Measurements from ENCODE around the gene ERBB4. TPM values are rescaled to one million over a fixed set of nuclear protein-coding genes. Genes with fewer than 3 reads are reported as not detected.

Gene ERBB4
- total RNA-seq, 1 experiment from 2014 or later, result not detected

DNA sequence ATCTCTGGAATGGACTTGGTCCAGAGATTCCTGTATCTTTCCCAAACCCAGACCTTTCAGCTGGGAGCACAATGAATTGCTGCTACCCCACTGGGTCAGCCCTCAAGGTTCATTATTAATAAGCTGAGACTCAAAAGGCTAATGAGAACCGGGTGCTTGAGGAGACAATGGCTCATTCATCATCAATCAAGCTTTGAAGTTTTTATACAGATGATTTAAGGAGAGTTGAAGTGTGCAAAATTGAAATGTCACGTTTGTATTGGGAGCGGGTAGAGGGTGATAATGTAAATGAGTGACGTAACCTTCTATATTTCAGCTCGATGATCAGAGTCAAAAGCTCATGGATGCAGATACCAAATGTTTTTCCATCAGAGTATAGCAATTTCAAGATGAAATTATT is 744.9 kb downstream of the ERBB4 start:
- CTCF ChIA-PET, result interaction anchor here (0.6 kb wide), 1 partner anchor 391 kb away, joined by 3 read pairs; no protein-coding TSS in a partner anchor
- no peaks in the 10 kb centered on the region for H3K4me1 Mint-ChIP-seq (ENCODE audit: insufficient read depth, unreplicated experiment)
- peaks cover 61% of the 10 kb centered on the region for H3K27me3 Mint-ChIP-seq (ENCODE audit: insufficient read depth, unreplicated experiment)
- TF ChIP-seq, protein P1, sequence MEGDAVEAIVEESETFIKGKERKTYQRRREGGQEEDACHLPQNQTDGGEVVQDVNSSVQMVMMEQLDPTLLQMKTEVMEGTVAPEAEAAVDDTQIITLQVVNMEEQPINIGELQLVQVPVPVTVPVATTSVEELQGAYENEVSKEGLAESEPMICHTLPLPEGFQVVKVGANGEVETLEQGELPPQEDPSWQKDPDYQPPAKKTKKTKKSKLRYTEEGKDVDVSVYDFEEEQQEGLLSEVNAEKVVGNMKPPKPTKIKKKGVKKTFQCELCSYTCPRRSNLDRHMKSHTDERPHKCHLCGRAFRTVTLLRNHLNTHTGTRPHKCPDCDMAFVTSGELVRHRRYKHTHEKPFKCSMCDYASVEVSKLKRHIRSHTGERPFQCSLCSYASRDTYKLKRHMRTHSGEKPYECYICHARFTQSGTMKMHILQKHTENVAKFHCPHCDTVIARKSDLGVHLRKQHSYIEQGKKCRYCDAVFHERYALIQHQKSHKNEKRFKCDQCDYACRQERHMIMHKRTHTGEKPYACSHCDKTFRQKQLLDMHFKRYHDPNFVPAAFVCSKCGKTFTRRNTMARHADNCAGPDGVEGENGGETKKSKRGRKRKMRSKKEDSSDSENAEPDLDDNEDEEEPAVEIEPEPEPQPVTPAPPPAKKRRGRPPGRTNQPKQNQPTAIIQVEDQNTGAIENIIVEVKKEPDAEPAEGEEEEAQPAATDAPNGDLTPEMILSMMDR (IDR thresholded peaks at IDR 0.05; ENCODE audit: unreplicated experiment), result no peak
- BruUV-seq (replicated peaks), result no TSS peak
- POLR2A ChIA-PET, result no interaction called here
- no peak overlapping the region for H3K4me3 Mint-ChIP-seq (ENCODE audit: unreplicated experiment)
- no peaks in the 10 kb centered on the region for H3K36me3 Mint-ChIP-seq (ENCODE audit: insufficient read depth, unreplicated experiment)
- DNase-seq (ENCODE audit: unreplicated experiment), result no peak
- H3K27ac Mint-ChIP-seq (ENCODE audit: low read depth, unreplicated experiment), result no peak overlapping the region
- intact Hi-C loops (cut with micrococcal nuclease), result no loop called here
- H3K9me3 Mint-ChIP-seq (ENCODE audit: unreplicated experiment), result no peaks in the 10 kb centered on the region

DNA sequence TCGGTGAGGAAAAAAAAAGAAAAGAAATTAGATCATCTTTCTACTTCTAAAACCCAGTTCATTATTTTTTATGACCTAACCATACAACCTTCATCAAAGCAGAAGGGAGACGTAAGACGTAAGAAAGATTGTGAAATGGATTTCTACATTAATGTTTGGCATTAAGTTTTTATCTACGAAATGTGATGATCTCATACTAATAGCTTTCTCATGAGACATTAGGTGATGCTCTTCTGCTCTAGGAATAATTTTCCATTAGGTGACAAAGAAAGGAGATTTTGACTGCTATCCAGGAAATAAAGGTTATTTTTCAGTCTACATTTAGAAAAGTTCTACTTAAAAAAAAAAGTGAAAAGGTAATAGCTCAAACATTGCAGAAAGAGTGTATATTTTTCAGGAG is 748.6 kb downstream of the ERBB4 start:
- no peaks in the 10 kb centered on the region for H3K4me1 Mint-ChIP-seq (ENCODE audit: insufficient read depth, unreplicated experiment)
- CTCF ChIA-PET, result no interaction called here
- peaks cover 46% of the 10 kb centered on the region for H3K27me3 Mint-ChIP-seq (ENCODE audit: insufficient read depth, unreplicated experiment)
- POLR2A ChIA-PET, result no interaction called here
- no peaks in the 10 kb centered on the region for H3K9me3 Mint-ChIP-seq (ENCODE audit: unreplicated experiment)
- intact Hi-C loops (cut with micrococcal nuclease), result no loop called here
- no TSS peak for BruUV-seq (replicated peaks)
- DNase-seq (ENCODE audit: unreplicated experiment), result no peak
- TF ChIP-seq, protein P1 (IDR thresholded peaks at IDR 0.05; ENCODE audit: unreplicated experiment), result no peak
- no peak overlapping the region for H3K4me3 Mint-ChIP-seq (ENCODE audit: unreplicated experiment)
- H3K36me3 Mint-ChIP-seq (ENCODE audit: insufficient read depth, unreplicated experiment), result no peaks in the 10 kb centered on the region
- H3K27ac Mint-ChIP-seq (ENCODE audit: low read depth, unreplicated experiment), result no peak overlapping the region

DNA sequence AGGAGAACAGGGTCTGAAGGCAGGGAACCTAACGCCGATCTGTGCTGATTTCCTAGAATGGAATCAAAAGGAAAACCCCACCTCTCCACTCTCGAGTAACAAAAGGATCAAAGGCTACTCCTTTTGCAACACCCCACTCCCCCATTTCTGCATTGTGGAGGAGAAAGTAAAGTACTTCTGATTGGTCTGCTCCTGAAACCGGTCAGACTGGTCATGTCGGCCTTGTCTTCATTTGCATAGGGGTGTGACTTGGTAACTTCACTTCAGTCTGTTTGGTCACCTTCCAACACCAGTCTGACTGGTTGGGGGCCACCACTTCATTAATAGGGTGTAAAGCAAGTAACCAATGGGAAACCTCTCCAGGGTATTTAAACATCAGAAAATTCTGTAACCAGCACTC is 771.9 kb downstream of the ERBB4 start:
- H3K27me3 Mint-ChIP-seq (ENCODE audit: insufficient read depth, unreplicated experiment), result peaks cover 37% of the 10 kb centered on the region
- intact Hi-C loops (cut with micrococcal nuclease), result no loop called here
- TF ChIP-seq, protein P1 (IDR thresholded peaks at IDR 0.05; ENCODE audit: unreplicated experiment), result no peak

DNA sequence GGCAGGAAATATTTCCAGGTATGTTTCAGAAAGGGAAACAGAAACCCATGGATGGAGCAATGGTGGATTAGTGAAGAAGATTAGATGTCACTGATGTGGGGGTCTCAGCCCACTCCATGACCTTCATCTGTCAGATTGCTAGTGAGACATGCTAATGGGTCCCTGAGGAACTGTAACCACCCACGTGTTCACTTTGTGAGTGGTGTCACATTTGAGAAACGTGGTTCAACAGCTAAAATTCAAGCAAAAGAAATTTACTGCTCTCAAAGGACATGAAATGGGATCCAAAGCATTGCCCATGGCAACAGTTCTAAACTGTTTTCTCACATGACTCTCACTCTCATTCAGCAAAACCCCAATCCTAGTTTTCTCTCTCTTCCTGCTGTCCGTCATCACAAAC is 776.1 kb downstream of the ERBB4 start:
- H3K9me3 Mint-ChIP-seq (ENCODE audit: unreplicated experiment), result no peaks in the 10 kb centered on the region
- no peaks in the 10 kb centered on the region for H3K4me1 Mint-ChIP-seq (ENCODE audit: insufficient read depth, unreplicated experiment)
- POLR2A ChIA-PET, result no interaction called here
- intact Hi-C loops (cut with micrococcal nuclease), result no loop called here
- TF ChIP-seq, protein P1 (IDR thresholded peaks at IDR 0.05; ENCODE audit: unreplicated experiment), result no peak
- DNase-seq (ENCODE audit: unreplicated experiment), result no peak
- no peak overlapping the region for H3K4me3 Mint-ChIP-seq (ENCODE audit: unreplicated experiment)
- H3K27me3 Mint-ChIP-seq (ENCODE audit: insufficient read depth, unreplicated experiment), result peaks cover 58% of the 10 kb centered on the region
- H3K36me3 Mint-ChIP-seq (ENCODE audit: insufficient read depth, unreplicated experiment), result no peaks in the 10 kb centered on the region
- CTCF ChIA-PET, result no interaction called here
- H3K27ac Mint-ChIP-seq (ENCODE audit: low read depth, unreplicated experiment), result no peak overlapping the region
- no TSS peak for BruUV-seq (replicated peaks)

More for the DNA sequence above, 771.9 kb downstream of the ERBB4 start:
- ChIA-PET POLR2A (no interaction called here), CTCF (no interaction called here)
- DNase-seq (ENCODE audit: unreplicated experiment), result no peak
- no TSS peak for BruUV-seq (replicated peaks)
- Mint-ChIP-seq H3K4me1 (ENCODE audit: insufficient read depth, unreplicated experiment) (no peaks in the 10 kb centered on the region), H3K4me3 (ENCODE audit: unreplicated experiment) (no peak overlapping the region), H3K27ac (ENCODE audit: low read depth, unreplicated experiment) (no peak overlapping the region), H3K36me3 (ENCODE audit: insufficient read depth, unreplicated experiment) (no peaks in the 10 kb centered on the region), H3K9me3 (ENCODE audit: unreplicated experiment) (no peaks in the 10 kb centered on the region)
